Transverse colon (tissue), 4 donors: ENCODE measurements around the gene MBOAT1.

Source experiments
- EP300 ChIP-seq: sonication (generic); formaldehyde crosslinking; IDR thresholded peaks from one replicate; pipeline ENCODE4 v1.6.1; 2017; ENCODE audit warnings: antibody characterized with exemption, low read depth
- POLR2A ChIP-seq: fragments of 450-650 bp; IDR thresholded peaks from one replicate; pipeline ENCODE4 v1.6.1; 2016; ENCODE audit warnings: antibody characterized with exemption, mild to moderate bottlenecking, moderate library complexity
- POLR2AphosphoS5 ChIP-seq, 3 donors: sonication (generic); formaldehyde crosslinking; IDR thresholded peaks; one replicate each; pipeline ENCODE4 v1.6.1; 2016; ENCODE audit warnings: antibody characterized with exemption in 3 of 3
- TF ChIP-seq, protein P1 (sequence below), 5 experiments: fragments of 200-600 bp in 3 of 5; fragments of 450-650 bp in 2 of 5; sonication (generic) in 3 of 5; IDR thresholded peaks; 1 replicate in 2 of 5; 2 replicates in 3 of 5; pipeline ENCODE4 v1.5.1; 2016 to 2017; ENCODE audit warnings: antibody characterized with exemption in 5 of 5, inconsistent platforms in 3 of 5, mild to moderate bottlenecking in 2 of 5, moderate library complexity in 1 of 5

DNA sequence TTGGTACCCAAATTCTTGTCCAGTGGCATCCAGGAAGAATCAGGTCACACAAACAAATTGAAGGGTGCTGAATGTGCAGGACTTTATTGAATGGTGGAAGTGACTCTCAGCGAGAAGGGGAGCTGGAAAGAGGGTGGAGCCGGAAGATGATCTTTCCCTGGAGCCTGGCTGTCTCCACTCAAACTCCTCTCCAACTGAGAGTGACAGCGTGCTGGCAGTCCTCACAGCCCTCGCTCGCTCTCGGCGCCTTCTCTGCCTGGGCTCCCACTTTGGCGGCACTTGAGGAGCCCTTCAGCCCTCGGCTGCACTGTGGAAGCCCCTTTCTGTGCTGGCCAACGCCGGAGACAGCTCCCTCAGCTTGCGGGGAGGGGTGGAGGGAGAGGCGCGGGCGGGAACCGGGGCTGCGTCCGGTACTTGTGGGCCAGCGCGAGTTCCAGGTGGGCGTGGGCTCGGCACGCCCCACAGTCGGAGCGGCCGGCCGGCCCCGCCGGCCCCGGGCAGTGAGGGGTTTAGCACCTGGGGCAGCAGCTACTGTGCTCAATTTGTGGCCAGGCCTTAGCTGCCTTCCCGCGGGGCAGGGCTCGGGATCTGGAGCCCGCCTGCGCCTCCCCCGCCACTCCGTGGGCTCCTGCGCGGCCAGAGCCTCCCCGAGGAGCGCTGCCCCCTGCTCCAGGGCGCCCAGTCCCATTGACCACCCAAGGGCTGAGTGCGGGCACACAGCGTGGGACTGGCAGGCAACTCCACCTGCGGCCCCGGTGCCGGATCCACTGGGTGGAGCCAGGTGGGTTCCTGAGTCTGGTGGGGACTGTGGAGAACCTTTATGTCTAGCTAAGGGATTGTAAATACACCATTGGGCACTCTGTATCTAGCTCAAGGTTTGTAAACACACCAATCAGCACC, 26.7 kb upstream of the MBOAT1 start:
- TF ChIP-seq POLR2A (no peak), POLR2AphosphoS5 (IDR thresholded peaks at IDR 0.05) (no peak), EP300 (no peak)
- TF ChIP-seq, protein P1, sequence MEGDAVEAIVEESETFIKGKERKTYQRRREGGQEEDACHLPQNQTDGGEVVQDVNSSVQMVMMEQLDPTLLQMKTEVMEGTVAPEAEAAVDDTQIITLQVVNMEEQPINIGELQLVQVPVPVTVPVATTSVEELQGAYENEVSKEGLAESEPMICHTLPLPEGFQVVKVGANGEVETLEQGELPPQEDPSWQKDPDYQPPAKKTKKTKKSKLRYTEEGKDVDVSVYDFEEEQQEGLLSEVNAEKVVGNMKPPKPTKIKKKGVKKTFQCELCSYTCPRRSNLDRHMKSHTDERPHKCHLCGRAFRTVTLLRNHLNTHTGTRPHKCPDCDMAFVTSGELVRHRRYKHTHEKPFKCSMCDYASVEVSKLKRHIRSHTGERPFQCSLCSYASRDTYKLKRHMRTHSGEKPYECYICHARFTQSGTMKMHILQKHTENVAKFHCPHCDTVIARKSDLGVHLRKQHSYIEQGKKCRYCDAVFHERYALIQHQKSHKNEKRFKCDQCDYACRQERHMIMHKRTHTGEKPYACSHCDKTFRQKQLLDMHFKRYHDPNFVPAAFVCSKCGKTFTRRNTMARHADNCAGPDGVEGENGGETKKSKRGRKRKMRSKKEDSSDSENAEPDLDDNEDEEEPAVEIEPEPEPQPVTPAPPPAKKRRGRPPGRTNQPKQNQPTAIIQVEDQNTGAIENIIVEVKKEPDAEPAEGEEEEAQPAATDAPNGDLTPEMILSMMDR (IDR thresholded peaks at IDR 0.05): no peak
